ENCODE results near the gene LAMA2.

The LAMA2 gene

GRCh38 chr6:129469070-129469662 is 586.2 kb downstream of the LAMA2 start:
- DNase-seq, result no peak

GRCh38 chr6:129472239-129472638 is 589.3 kb downstream of the LAMA2 start:
- no peak for DNase-seq

GRCh38 chr6:129473546-129473945 is 590.6 kb downstream of the LAMA2 start:
- DNase-seq, result no peak

GRCh38 chr6:129475477-129476247 is 592.7 kb downstream of the LAMA2 start:
- DNase-seq, result no peak

- no peak for DNase-seq
These were observed 593.3 kb downstream of the LAMA2 start for GRCh38 chr6:129476248-129476564.

- no peak for DNase-seq
These were observed 593.9 kb downstream of the LAMA2 start for GRCh38 chr6:129476810-129477209.

- DNase-seq, result no peak
These were observed 595.4 kb downstream of the LAMA2 start for GRCh38 chr6:129478379-129478778.

GRCh38 chr6:129481706-129482105 is 598.8 kb downstream of the LAMA2 start:
- no peak for DNase-seq

- no peak for DNase-seq
These were observed 602.8 kb downstream of the LAMA2 start for GRCh38 chr6:129485746-129486145.

GRCh38 chr6:129486327-129486726 is 603.4 kb downstream of the LAMA2 start:
- DNase-seq, result no peak

- no peak for DNase-seq
These were observed 605.4 kb downstream of the LAMA2 start for GRCh38 chr6:129488313-129488712.

GRCh38 chr6:129489215-129489765 is 606.4 kb downstream of the LAMA2 start:
- no peak for DNase-seq

- peak; percentile 48 for DNase-seq
These were observed 607.8 kb downstream of the LAMA2 start for GRCh38 chr6:129490521-129491255.

GRCh38 chr6:129491436-129491835 is 608.5 kb downstream of the LAMA2 start:
- no peak for DNase-seq

- no peak for DNase-seq
These were observed 609.3 kb downstream of the LAMA2 start for GRCh38 chr6:129492260-129492659.

- DNase-seq, result no peak
These were observed 610.5 kb downstream of the LAMA2 start for GRCh38 chr6:129493354-129493902.

- no peak for DNase-seq
These were observed 611.2 kb downstream of the LAMA2 start for GRCh38 chr6:129494099-129494498.

GRCh38 chr6:129494586-129494985 is 611.6 kb downstream of the LAMA2 start:
- no peak for DNase-seq

GRCh38 chr6:129495652-129496051 is 612.7 kb downstream of the LAMA2 start:
- no peak for DNase-seq

- DNase-seq, result no peak
These were observed 614.8 kb downstream of the LAMA2 start for GRCh38 chr6:129497481-129498441.

GRCh38 chr6:129498541-129498940 is 615.6 kb downstream of the LAMA2 start:
- no peak for DNase-seq
